ENCODE results near the gene BPHL. TPM values are rescaled to one million over a fixed set of nuclear protein-coding genes. Genes with fewer than 3 reads are reported as not detected.

BPHL gene
- total RNA-seq, 1 experiment from 2014 or later: 48.7 TPM

GRCh38 chr6:3088968-3089367 is 29.5 kb upstream of the BPHL start:
- Mint-ChIP-seq H3K36me3 (ENCODE audit: insufficient read depth in 1 of 3, low read depth in 3 of 3) (peaks cover 67 to 69% (median 68%) of the 10 kb centered on the region in 3 experiments), H3K27ac (no peak overlapping the region), H3K27me3 (ENCODE audit: low read depth) (peaks cover 6% of the 10 kb centered on the region), H3K4me3 (no peak overlapping the region), H3K4me1 (no peaks in the 10 kb centered on the region), H3K9me3 (peaks cover 59 to 60% of the 10 kb centered on the region in 2 experiments)
- no peaks in the 10 kb centered on the region for H3K4me1 ChIP-seq (ENCODE audit: insufficient read depth, low read length)
- H3K23me2 ChIP-seq (ENCODE audit: insufficient read length, low read depth, low read length, poor library complexity, severe bottlenecking): no peaks in the 10 kb centered on the region
- H3K56ac ChIP-seq (ENCODE audit: insufficient read length, low read depth, low read length): no peak overlapping the region
- no peak overlapping the region for H4K8ac ChIP-seq (replicated peaks; ENCODE audit: insufficient read length, low read depth, low read length)
- no peak overlapping the region for H2BK20ac ChIP-seq (ENCODE audit: low read depth, low read length, poor library complexity, severe bottlenecking)
- no peak overlapping the region for H3K27ac ChIP-seq (ENCODE audit: insufficient read length, low read depth, low read length)
- H3K18ac ChIP-seq (ENCODE audit: insufficient read length, low read depth, low read length): no peak overlapping the region
- H3K79me1 ChIP-seq (ENCODE audit: insufficient read depth, low read depth, low read length, poor library complexity, severe bottlenecking): no peaks in the 10 kb centered on the region
- no peak overlapping the region for H2BK120ac ChIP-seq (ENCODE audit: low read depth, low read length, poor library complexity, severe bottlenecking)
- no peak overlapping the region for H3K23ac ChIP-seq (ENCODE audit: insufficient read length, low read depth, low read length)
- H3K9me3 ChIP-seq (ENCODE audit: control insufficient read depth, low read depth, low read length): peaks cover 57% of the 10 kb centered on the region
- no CpG with 5 or more reads among the region's 4 CpGs for WGBS (ENCODE audit: extremely low coverage, insufficient read length, low lambda C conversion rate)
- no peak for DNase-seq
- no peak overlapping the region for H3T11ph ChIP-seq (ENCODE audit: low read length)
- no peak overlapping the region for H4K5ac ChIP-seq (ENCODE audit: insufficient read length, low read depth, low read length)
- no peak overlapping the region for H3K9ac ChIP-seq (ENCODE audit: extremely low read depth, insufficient read length, low read length)
- no peak overlapping the region for H3K4me2 ChIP-seq (ENCODE audit: insufficient read depth, insufficient read length, low read length)
- no peaks in the 10 kb centered on the region for H3K79me2 ChIP-seq (ENCODE audit: insufficient read depth, low read length)
- no peaks in the 10 kb centered on the region for H4K20me1 ChIP-seq (ENCODE audit: control insufficient read depth, insufficient read depth, insufficient read length)
- H2BK15ac ChIP-seq (ENCODE audit: low read depth, low read length): no peak overlapping the region
- H2AK5ac ChIP-seq (ENCODE audit: insufficient read length, low read length): no peak overlapping the region
- no peak overlapping the region for H2BK12ac ChIP-seq (ENCODE audit: insufficient read length, low read depth, low read length)
- no peaks in the 10 kb centered on the region for H3K27me3 ChIP-seq (ENCODE audit: insufficient read depth, low read length)
- no peak overlapping the region for H3K14ac ChIP-seq (ENCODE audit: insufficient read depth, low read length)
- TF ChIP-seq CTCF (conservative IDR thresholded peaks at IDR 0.05): no peak
- H3K4ac ChIP-seq (ENCODE audit: low read depth, low read length): no peak overlapping the region
- H2BK5ac ChIP-seq (ENCODE audit: insufficient read length, low read length): no peak overlapping the region
- H2AFZ ChIP-seq (ENCODE audit: low read length): no peak overlapping the region
- H4K91ac ChIP-seq (ENCODE audit: insufficient read length, low read depth, low read length): no peak overlapping the region

All from H9 (cell line).